HEK293T (cell line): ENCODE measurements around the gene NIM1K.

Source experiments
- CTCF ChIA-PET: fragments of 350-600 bp; formaldehyde crosslinking; extraction: SDS; loops from one replicate; lab custom pipeline; 2021; ENCODE audit warnings: antibody characterized with exemption, inconsistent platforms; lab: Yijun Ruan, JAX
- POLR2A ChIA-PET: fragments of 350-600 bp; formaldehyde crosslinking; extraction: SDS; loops from one replicate; lab custom pipeline; 2020; ENCODE audit warnings: antibody characterized with exemption, inconsistent platforms; lab: Yijun Ruan, JAX
- DNase-seq: peaks from one replicate; pipeline ENCODE4 v3.0.0; 2012; ENCODE audit warnings: mixed read lengths; ENCODE audit errors: extremely low spot score
- ARNT ChIP-seq: fragments of 450-650 bp; IDR thresholded peaks from 2 replicates; pipeline ENCODE4 v1.6.1; 2017; ENCODE audit warnings: mild to moderate bottlenecking
- BHLHE40 ChIP-seq: fragments of 450-650 bp; IDR thresholded peaks from 2 replicates; pipeline ENCODE4 v1.6.1; 2016; ENCODE audit warnings: mild to moderate bottlenecking, moderate library complexity, borderline replicate concordance
- CTBP1 ChIP-seq: fragments of 450-650 bp; IDR thresholded peaks from 2 replicates; pipeline ENCODE4 v1.6.1; 2016; ENCODE audit warnings: borderline replicate concordance
- ELF4 ChIP-seq: fragments of 450-650 bp; IDR thresholded peaks from 2 replicates; pipeline ENCODE4 v1.6.1; 2017; ENCODE audit warnings: antibody characterized with exemption
- FOXA1 ChIP-seq: fragments of 450-650 bp; IDR thresholded peaks from 2 replicates; pipeline ENCODE4 v1.6.1; 2016; ENCODE audit warnings: mild to moderate bottlenecking
- FOXK2 ChIP-seq: fragments of 450-650 bp; IDR thresholded peaks from 2 replicates; pipeline ENCODE4 v1.6.1; 2016; ENCODE audit warnings: mild to moderate bottlenecking
- FOXM1 ChIP-seq: fragments of 450-650 bp; IDR thresholded peaks from 2 replicates; pipeline ENCODE4 v1.6.1; 2017; ENCODE audit warnings: mild to moderate bottlenecking, borderline replicate concordance
- HDGF ChIP-seq: fragments of 450-650 bp; IDR thresholded peaks from 2 replicates; pipeline ENCODE4 v1.6.1; 2017; ENCODE audit warnings: antibody characterized with exemption, borderline replicate concordance
- L3MBTL2 ChIP-seq: fragments of 450-650 bp; conservative IDR thresholded peaks from 2 replicates; pipeline ENCODE4 v1.6.1; 2016; ENCODE audit warnings: mild to moderate bottlenecking
- LEF1 ChIP-seq: fragments of 450-650 bp; IDR thresholded peaks from 2 replicates; pipeline ENCODE4 v1.6.1; 2017; ENCODE audit warnings: mild to moderate bottlenecking, borderline replicate concordance
- NFRKB ChIP-seq: fragments of 450-650 bp; IDR thresholded peaks from 2 replicates; pipeline ENCODE4 v1.6.1; 2016; ENCODE audit warnings: mild to moderate bottlenecking, moderate library complexity
- SP1 ChIP-seq: fragments of 450-650 bp; IDR thresholded peaks from 2 replicates; pipeline ENCODE4 v1.6.1; 2017
- SUZ12 ChIP-seq: fragments of 450-650 bp; IDR thresholded peaks from 2 replicates; pipeline ENCODE4 v1.6.1; 2016; ENCODE audit warnings: mild to moderate bottlenecking
- TARDBP ChIP-seq: fragments of 450-650 bp; IDR thresholded peaks from 2 replicates; pipeline ENCODE4 v1.6.1; 2016
- ZNF384 ChIP-seq: fragments of 450-650 bp; IDR thresholded peaks from 2 replicates; pipeline ENCODE4 v1.6.1; 2016
- TF ChIP-seq, protein P1 (sequence below): fragments of 450-650 bp; IDR thresholded peaks from 2 replicates; pipeline ENCODE4 v1.6.1; 2016

The NIM1K gene

GRCh38 chr5:43230707-43231106 is 38.7 kb downstream of the NIM1K start:
- DNase-seq: no peak
- POLR2A ChIA-PET: interaction anchor here (1.1 kb wide), 1 partner anchor 110 kb away, joined by 4 read pairs; the partner anchor contains the start of gene ZNF131
- no peak for TF ChIP-seq ZNF384
- TF ChIP-seq CTBP1: no peak
- TF ChIP-seq SUZ12: no peak
- CTCF ChIA-PET: no interaction called here

DNA sequence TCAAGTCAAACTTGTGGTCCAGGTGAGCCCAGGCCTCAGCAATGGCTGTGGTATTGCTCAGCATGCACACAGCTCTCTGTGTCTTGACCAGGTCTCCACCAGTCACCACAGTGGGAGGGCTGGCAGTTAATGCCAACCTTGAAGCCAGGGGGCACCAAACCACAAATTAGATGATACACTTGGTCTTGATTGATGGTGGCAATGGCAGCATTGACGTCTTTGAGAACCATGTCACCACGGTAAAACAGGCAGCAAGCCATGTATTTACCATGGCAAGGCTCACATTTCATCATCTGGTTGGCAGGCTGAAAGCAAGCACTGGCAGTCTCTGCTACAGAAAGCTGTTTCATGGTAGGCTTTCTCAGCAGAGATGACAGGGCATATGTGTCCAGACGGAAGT is 40.0 kb downstream of the NIM1K start:
- POLR2A ChIA-PET: no interaction called here
- no peak for TF ChIP-seq LEF1
- no peak for TF ChIP-seq SP1
- no peak for TF ChIP-seq FOXA1
- no peak for TF ChIP-seq TARDBP
- no peak for TF ChIP-seq FOXM1
- no peak for TF ChIP-seq NFRKB
- no peak for TF ChIP-seq ELF4
- no peak for TF ChIP-seq ARNT
- no peak for TF ChIP-seq CTBP1
- no peak for TF ChIP-seq FOXK2
- no peak for TF ChIP-seq HDGF
- TF ChIP-seq, protein P1, sequence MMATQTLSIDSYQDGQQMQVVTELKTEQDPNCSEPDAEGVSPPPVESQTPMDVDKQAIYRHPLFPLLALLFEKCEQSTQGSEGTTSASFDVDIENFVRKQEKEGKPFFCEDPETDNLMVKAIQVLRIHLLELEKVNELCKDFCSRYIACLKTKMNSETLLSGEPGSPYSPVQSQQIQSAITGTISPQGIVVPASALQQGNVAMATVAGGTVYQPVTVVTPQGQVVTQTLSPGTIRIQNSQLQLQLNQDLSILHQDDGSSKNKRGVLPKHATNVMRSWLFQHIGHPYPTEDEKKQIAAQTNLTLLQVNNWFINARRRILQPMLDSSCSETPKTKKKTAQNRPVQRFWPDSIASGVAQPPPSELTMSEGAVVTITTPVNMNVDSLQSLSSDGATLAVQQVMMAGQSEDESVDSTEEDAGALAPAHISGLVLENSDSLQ: no peak
- TF ChIP-seq SUZ12: no peak
- TF ChIP-seq ZNF384: no peak
- TF ChIP-seq BHLHE40: no peak
- no peak for TF ChIP-seq L3MBTL2
- DNase-seq: no peak
- CTCF ChIA-PET: no interaction called here

GRCh38 chr5:43232943-43233833 is 41.2 kb downstream of the NIM1K start:
- CTCF ChIA-PET: no interaction called here
- no peak for DNase-seq
- POLR2A ChIA-PET: no interaction called here
- TF ChIP-seq, protein P1: no peak
- no peak for TF ChIP-seq FOXM1
- no peak for TF ChIP-seq BHLHE40
- no peak for TF ChIP-seq HDGF
- TF ChIP-seq CTBP1: no peak
- TF ChIP-seq ELF4: no peak
- TF ChIP-seq SUZ12: no peak
- no peak for TF ChIP-seq L3MBTL2
- TF ChIP-seq TARDBP: no peak
- TF ChIP-seq FOXK2: no peak
- no peak for TF ChIP-seq SP1
- no peak for TF ChIP-seq ARNT
- no peak for TF ChIP-seq LEF1
- no peak for TF ChIP-seq FOXA1
- TF ChIP-seq NFRKB: no peak

- POLR2A ChIA-PET: no interaction called here
- TF ChIP-seq FOXM1 (no peak), FOXA1 (no peak), FOXK2 (no peak), HDGF (no peak), CTBP1 (no peak), BHLHE40 (no peak), LEF1 (no peak), NFRKB (no peak), SP1 (no peak), ELF4 (no peak), ARNT (no peak), TARDBP (no peak), L3MBTL2 (no peak), SUZ12 (no peak), ZNF384 (no peak)
- TF ChIP-seq, protein P1: no peak
- DNase-seq: no peak
- CTCF ChIA-PET: interaction anchor here (1.5 kb wide), 1 partner anchor 9 kb away, joined by 3 read pairs; no protein-coding TSS in a partner anchor
Measured at GRCh38 chr5:43233946-43234345, 41.9 kb downstream of the NIM1K start.

GRCh38 chr5:43236653-43237355 is 44.8 kb downstream of the NIM1K start:
- POLR2A ChIA-PET: no interaction called here
- no peak for TF ChIP-seq TARDBP
- no peak for TF ChIP-seq NFRKB
- no peak for TF ChIP-seq CTBP1
- TF ChIP-seq BHLHE40: no peak
- TF ChIP-seq L3MBTL2: no peak
- TF ChIP-seq ELF4: no peak
- TF ChIP-seq FOXM1: no peak
- no peak for DNase-seq
- CTCF ChIA-PET: no interaction called here

GRCh38 chr5:43242196-43242595 is 50.2 kb downstream of the NIM1K start:
- no peak for DNase-seq
- TF ChIP-seq SUZ12: no peak
- TF ChIP-seq SP1: no peak
- no peak for TF ChIP-seq FOXA1
- TF ChIP-seq CTBP1: no peak
- TF ChIP-seq BHLHE40: no peak
- TF ChIP-seq ZNF384: no peak
- TF ChIP-seq TARDBP: no peak
- TF ChIP-seq FOXM1: no peak
- no peak for TF ChIP-seq NFRKB
- no peak for TF ChIP-seq HDGF
- no peak for TF ChIP-seq ELF4
- TF ChIP-seq LEF1: no peak
- POLR2A ChIA-PET: interaction anchor here (1.1 kb wide), 1 partner anchor 241 kb away, joined by 4 read pairs; the partner anchor contains the start of gene TMEM267
- CTCF ChIA-PET: interaction anchor here (1.0 kb wide), 1 partner anchor 26 kb away, joined by 3 read pairs; no protein-coding TSS in a partner anchor
